Skin epidermis (tissue), 12 donors: Measurements from ENCODE around the gene LPCAT1.
A peak's percentile ranks its signal among the peaks of the same experiment; 100 is the strongest.
"Not testable (repeated sequence)": the region's sequence is repeated elsewhere in the genome, so short reads cannot be mapped to it uniquely, and the experiment has no call there.

Source experiments
- H3K27ac ChIP-seq, 21 experiments: fragments of 200-600 bp; sonication (generic) in 11 of 21; one replicate each; pipeline ENCODE4 v1.5.0; 2020; ENCODE audit warnings: mild to moderate bottlenecking in 3 of 21, inconsistent platforms in 2 of 21, moderate library complexity in 2 of 21
- H3K4me3 ChIP-seq, 7 experiments: fragments of 200-600 bp; sonication (generic) in 2 of 7; one replicate each; pipeline ENCODE4 v1.5.0; 2020; ENCODE audit warnings: inconsistent platforms in 2 of 7, mild to moderate bottlenecking in 2 of 7, moderate library complexity in 1 of 7

The LPCAT1 gene

GRCh38 chr5:1526190-1526631, 2.5 kb upstream of the LPCAT1 start:
- H3K4me3 ChIP-seq = no peak overlapping the region
- no peak overlapping the region for H3K27ac ChIP-seq

- H3K4me3 ChIP-seq = no peak overlapping the region
- no peak overlapping the region for H3K27ac ChIP-seq
Measured at GRCh38 chr5:1525624-1526189, 1.9 kb upstream of the LPCAT1 start.

- Histone ChIP-seq H3K4me3 (peak overlapping the region in 1 of 7 experiments; percentile 75), H3K27ac (peak overlapping the region in 6 of 21 experiments; percentile 86 to 99 (median 94))
Measured at GRCh38 chr5:1524799-1525623, 1.3 kb upstream of the LPCAT1 start.

DNA sequence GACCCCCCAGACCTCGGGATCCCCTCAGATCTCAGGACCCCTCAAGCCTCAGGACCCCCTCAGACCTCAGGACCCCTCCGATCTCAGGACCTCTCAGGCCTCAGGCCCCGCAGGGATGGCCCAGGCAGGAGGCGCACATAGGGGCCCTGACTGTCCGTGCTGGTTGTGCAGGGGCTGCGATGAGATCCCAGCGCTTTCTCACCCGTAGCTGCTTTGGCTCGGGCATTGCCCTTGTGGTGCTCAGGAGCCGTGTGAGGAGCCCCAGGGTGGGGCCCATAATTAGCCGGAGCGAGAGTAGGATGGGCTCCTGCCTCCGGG, 680 bp upstream of the LPCAT1 start:
- Histone ChIP-seq H3K4me3 (peak overlapping the region; percentile 58 to 81 (median 71)), H3K27ac (peak overlapping the region; percentile 86 to 99 (median 96))

- peak overlapping the region in 17 of 21 experiments; percentile 37 to 98 (median 94) for H3K27ac ChIP-seq
Measured at GRCh38 chr5:1523480-1523792, 324 bp downstream of the LPCAT1 start.

GRCh38 chr5:1522601-1523479, 920 bp downstream of the LPCAT1 start:
- Histone ChIP-seq H3K4me3 (peak overlapping the region; percentile 58 to 81 (median 71)), H3K27ac (peak overlapping the region in 18 of 21 experiments; percentile 15 to 98 (median 92))

More at GRCh38 chr5:1523480-1523792, 324 bp downstream of the LPCAT1 start:
- H3K4me3 ChIP-seq = peak overlapping the region; percentile 58 to 81 (median 71)

DNA sequence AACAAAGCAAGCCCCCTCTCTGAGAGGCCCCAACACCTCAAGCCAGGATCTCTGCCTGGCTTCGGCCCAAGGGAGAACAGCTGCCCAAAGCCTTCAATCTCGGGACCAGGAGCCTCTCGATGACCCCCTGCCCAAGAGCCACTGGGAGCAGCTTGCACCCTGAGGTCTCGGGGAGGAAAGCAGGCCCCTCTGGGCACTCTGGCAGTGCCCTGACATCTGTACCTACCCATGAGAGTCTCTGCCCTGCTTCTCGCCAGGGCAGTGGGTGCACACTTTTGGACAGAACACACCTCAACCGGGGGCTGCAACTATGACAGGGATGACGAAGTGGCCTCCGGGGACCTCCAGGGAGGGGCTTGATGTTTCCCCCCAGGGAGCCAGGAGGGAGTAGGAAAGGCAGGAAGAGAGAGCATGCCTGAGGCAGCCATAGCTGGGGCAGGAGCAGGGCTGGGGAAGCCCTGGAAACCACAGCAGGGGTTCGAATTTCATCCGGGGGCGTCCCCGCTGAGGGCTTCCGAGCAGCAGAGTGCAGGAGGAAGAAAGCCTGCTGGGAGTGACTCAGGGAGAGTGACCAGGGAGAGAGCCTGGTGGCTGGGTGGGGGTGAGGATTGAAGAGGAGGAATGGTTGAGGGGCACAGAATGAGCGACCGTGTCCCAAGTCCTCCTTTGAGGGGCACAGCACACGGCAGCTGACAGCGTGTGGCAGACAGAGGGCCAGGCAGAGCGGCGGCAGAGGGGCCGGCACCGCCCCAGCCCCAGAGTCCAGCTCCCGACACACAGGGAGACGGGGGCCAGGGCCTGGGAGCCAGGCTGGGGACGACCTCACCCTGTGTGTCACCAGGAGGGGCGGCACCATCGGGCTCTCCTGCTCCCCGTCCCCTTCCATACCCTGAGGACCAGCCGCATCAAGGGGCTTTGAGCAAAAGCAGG, 1.8 kb downstream of the LPCAT1 start:
- Histone ChIP-seq H3K27ac (peak overlapping the region in 10 of 21 experiments; percentile 3 to 98 (median 86)), H3K4me3 (peak overlapping the region; percentile 58 to 81 (median 71))

GRCh38 chr5:1520791-1521453, 2.8 kb downstream of the LPCAT1 start:
- Histone ChIP-seq H3K4me3 (no peak overlapping the region), H3K27ac (peak overlapping the region in 1 of 21 experiments; percentile 94)

GRCh38 chr5:1519631-1520210, 4.0 kb downstream of the LPCAT1 start:
- peak overlapping the region in 2 of 21 experiments; percentile 20 to 38 for H3K27ac ChIP-seq
- no peak overlapping the region for H3K4me3 ChIP-seq

DNA sequence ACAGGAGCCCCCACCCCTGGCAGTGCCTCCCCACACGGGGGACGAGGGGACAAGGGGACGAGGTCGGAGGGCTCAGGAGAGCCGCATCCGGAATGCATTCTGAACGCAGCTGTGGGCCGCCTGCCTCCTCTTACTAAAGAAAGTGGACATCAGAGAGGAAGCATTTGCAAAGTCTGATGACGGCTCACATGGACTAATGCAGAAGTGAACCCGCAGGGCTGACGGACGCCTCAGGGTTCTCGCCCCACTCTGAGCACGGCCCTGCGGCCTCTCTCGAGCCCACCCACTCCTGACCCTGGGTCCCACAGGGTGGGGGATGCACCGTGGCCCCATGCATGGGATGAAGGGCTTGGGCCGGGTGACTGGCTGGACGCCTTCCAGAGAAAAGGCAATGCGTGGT, 5.9 kb downstream of the LPCAT1 start:
- Histone ChIP-seq H3K27ac (no peak overlapping the region), H3K4me3 (no peak overlapping the region)

DNA sequence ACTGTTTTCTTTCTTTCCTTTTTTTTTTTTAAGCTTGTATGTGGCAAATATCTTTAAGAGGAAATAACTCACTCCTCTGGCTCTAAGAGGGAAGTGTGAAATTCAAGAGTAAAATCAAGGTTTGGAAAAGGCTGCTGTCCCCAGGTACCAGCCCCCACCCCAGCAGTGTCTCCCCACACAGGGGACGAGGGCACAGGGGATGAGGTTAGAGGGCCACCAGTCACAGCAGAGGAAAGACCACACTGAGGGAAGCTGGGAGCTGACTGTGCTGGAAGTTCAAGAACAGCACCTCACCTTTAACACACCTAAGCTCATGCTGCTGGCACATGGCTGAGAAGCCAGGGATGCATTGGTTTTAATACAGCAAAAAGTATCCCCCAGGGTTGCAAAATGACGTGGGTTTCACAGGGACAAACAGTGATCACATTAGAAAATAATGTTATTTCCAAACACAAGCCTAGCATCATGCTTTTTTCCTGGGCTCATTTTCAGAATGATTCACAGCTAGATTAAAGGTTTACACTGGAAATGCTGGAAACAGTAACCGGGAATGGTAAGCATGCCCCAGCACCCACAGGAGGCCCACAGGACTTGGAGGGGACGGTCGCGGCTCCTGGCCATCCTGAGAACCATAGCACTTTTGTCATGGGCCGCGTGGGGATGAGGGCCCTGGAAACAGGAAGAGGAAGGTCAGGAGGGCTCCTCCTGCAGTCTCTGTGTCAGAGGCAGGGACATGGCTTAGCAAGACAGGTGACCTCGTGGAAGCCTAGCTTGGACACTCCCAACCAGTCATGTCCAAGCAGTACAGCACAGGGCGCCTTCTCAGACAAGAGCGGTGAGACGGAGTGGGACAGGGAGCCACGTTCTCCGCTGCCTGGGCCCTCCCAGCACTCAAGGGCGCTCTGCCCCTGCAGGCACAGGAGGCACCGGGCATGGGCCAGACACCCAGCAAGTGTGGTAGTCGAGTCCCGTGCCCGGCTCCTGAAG, 6.9 kb downstream of the LPCAT1 start:
- Histone ChIP-seq H3K4me3 (no peak overlapping the region), H3K27ac (peak overlapping the region in 8 of 21 experiments; percentile 30 to 67 (median 40))

DNA sequence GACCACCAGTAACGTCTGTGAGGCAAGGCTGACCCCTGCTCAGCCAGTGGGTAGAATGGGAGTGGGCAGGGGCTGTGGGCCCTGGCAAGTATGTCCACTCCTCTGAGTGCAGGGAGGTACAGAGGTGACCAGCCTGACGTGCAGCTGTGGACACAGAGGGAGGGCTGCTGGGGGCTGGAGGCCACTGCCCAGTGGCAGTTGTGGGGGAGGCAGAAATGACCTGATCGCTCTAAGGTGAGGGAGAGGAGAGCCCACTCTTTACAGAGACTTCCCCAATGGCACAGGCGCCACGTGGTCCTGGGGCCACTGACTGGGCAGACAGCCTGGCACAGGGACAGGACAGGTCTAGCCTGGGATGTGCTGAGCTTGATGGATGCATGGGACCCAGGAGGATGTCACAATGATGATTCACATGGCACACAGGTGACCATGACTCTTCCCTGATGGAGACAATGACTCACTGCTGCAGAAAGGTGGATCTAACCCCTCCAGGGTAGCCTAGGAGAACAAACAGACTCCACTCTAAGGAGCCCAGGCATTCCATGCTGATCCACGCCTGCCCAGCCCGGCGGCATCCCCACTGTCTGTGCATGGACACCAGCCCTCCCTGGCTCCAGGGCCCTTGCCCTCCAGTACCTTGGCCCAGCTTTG, 7.7 kb downstream of the LPCAT1 start:
- H3K27ac ChIP-seq = peak overlapping the region in 8 of 21 experiments; percentile 19 to 67 (median 38)

GRCh38 chr5:1515311-1515920, 8.3 kb downstream of the LPCAT1 start:
- Histone ChIP-seq H3K4me3 (no peak overlapping the region), H3K27ac (peak overlapping the region in 3 of 21 experiments; percentile 19 to 67 (median 30))

More for the DNA sequence above, 7.7 kb downstream of the LPCAT1 start:
- H3K4me3 ChIP-seq = no peak overlapping the region

- peak overlapping the region in 1 of 21 experiments; percentile 67 for H3K27ac ChIP-seq
- not testable (repeated sequence) for H3K4me3 ChIP-seq
Measured at GRCh38 chr5:1514819-1515310, 8.9 kb downstream of the LPCAT1 start.

- Histone ChIP-seq H3K27ac (peak overlapping the region in 1 of 21 experiments; percentile 44), H3K4me3 (no peak overlapping the region)
Measured at GRCh38 chr5:1514027-1514818, 9.5 kb downstream of the LPCAT1 start.
